T-helper 1 cell treated with Interleukin-12 subunit alpha and Interleukin-12 subunit beta and Interleukin-4 antibody, amounts not matched to agents 30 μg/mL and 1 μg/mL, for 36 hours (primary cell): ENCODE results near the gene APC2.
"Not testable (repeated sequence)": the region's sequence is repeated elsewhere in the genome, so short reads cannot be mapped to it uniquely, and the experiment has no call there.

Source experiments
- H3K27ac Mint-ChIP-seq: one replicate; pipeline ENCODE4 v1.8.0; 2021; ENCODE audit warnings: mild to moderate bottlenecking, mixed read lengths
- H3K27me3 Mint-ChIP-seq: one replicate; pipeline ENCODE4 v1.8.0; 2021; ENCODE audit warnings: low read depth, mixed read lengths
- H3K36me3 Mint-ChIP-seq: one replicate; pipeline ENCODE4 v1.8.0; 2021; ENCODE audit warnings: low read depth, mixed read lengths
- H3K4me1 Mint-ChIP-seq: one replicate; pipeline ENCODE4 v1.8.0; 2021; ENCODE audit warnings: low read depth, mixed read lengths
- H3K4me3 Mint-ChIP-seq: one replicate; pipeline ENCODE4 v1.8.0; 2021; ENCODE audit warnings: mild to moderate bottlenecking, moderate library complexity, mixed read lengths
- H3K9me3 Mint-ChIP-seq: one replicate; pipeline ENCODE4 v1.8.0; 2021; ENCODE audit warnings: mixed read lengths

APC2 gene

DNA sequence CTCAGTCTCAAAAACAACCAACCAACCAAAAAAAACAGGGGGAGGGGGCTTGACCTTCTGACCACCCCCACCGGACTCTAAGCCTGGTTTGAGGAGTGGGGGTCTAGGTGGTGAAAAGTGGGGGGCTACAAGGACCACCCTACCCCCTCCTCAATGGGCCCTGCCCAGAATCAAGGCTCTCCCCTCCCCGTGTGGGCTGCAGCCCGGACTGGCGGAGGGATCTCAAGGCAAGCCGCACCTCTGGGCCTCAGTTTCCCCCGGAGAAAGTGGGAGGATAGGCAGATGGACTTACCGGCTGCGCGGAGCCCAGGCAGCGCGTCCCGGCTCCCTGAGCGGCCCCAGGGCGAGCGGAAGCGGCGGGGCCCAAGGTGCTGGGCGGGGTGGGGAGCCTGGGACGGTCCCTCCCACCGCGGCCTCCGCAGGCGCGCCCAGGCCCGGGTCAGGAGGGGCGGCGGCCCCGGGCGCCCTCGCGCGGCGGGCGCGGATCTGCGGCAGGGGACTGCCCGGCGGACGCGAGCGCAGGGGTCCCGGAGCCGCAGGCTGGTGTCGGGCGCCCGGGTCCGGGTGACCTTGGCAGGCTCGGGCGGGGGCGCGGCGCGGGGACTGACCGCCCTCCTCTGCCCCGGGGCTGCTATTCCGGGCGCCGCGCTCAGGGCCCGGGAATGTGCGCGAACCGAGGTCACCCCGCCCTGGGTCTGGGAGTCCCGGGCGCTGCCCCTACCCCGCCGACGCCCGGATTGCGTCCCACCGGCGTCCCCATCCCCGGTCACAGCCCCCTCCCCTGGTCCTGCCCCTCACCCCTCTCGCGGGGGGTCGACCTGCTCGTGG, 63.0 kb downstream of the APC2 start, which contains the start of gene ADAMTSL5:
Gene ADAMTSL5, minus strand, starts transcription at position 349 of the 828 bp plus-strand sequence. CDS start 2,076 bp downstream, outside the sequence.
- no peak within 1 kb of the TSS for H3K27ac Mint-ChIP-seq
- H3K4me3 Mint-ChIP-seq: peak within 1 kb of the TSS; percentile 71
- peaks cover 3% of the 10 kb centered on the region for H3K4me1 Mint-ChIP-seq
- H3K36me3 Mint-ChIP-seq: no peaks in the 10 kb centered on the region
- H3K27me3 Mint-ChIP-seq: peaks cover 18% of the 10 kb centered on the region
- no peaks in the 10 kb centered on the region for H3K9me3 Mint-ChIP-seq

DNA sequence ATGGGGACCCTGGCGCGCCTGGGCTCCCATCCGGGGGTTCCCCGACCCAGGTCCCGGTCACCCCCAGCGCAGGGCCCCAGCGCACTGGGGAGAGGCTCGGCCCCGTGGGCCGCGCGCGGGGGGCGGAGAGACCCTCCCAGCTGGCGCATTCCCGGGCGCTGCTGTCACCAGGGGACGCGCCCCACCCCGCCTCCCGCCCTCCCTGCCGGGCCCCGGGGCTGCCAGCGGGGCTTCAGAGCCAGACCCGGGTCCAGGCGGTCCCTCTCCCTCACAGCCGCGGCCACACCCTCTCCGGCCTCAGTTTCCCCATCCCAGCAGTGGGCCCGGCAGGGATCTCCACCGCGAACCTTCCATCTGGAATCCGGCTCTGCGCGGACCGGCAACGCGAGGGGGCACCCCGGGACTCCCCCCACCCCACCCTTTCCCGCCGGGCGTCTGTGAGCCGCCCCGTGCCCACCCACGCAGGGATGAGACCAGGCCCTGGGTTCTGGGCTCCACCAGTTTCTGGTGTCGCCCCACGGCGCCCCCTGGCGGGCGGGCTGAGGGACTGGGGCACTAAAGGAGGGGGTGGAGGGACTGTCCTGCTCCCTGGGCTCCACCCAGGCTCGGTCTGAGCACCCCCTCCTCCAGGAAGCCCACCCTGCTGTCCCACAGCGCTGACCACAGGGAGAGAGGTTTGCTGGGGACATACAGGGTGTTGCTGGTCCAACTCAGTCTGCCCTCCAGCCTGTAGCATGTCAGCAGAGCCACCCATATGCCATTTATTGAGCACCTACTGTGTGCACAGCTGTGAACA, 63.8 kb downstream of the APC2 start:
- Mint-ChIP-seq H3K9me3 (no peaks in the 10 kb centered on the region), H3K36me3 (no peaks in the 10 kb centered on the region), H3K27me3 (peaks cover 15% of the 10 kb centered on the region), H3K27ac (no peak overlapping the region), H3K4me1 (peaks cover under 1% of the 10 kb centered on the region), H3K4me3 (peak overlapping the region; percentile 28)

DNA sequence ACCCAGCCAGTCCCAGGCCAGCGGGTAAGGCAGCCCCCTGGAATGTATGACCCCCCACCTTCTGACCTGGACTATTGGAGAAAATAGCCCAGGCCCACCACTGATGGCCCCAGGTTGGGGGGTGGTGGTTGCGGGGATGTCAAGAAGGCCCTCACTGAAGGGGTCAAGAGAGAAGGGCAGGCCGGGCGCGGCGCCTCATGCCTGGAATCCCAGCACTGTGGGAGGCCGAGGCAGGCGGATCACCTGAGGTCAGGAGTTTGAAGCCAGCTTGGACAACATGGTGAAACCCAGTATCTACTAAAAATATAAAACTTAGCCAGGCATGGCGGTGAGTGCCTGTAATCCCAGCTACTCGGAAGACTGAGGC, 64.4 kb downstream of the APC2 start:
- H3K4me1 Mint-ChIP-seq: no peaks in the 10 kb centered on the region
- no peaks in the 10 kb centered on the region for H3K36me3 Mint-ChIP-seq
- H3K9me3 Mint-ChIP-seq: no peaks in the 10 kb centered on the region
- peaks cover 12% of the 10 kb centered on the region for H3K27me3 Mint-ChIP-seq
- no peak overlapping the region for H3K27ac Mint-ChIP-seq
- H3K4me3 Mint-ChIP-seq: peak overlapping the region; percentile 28

DNA sequence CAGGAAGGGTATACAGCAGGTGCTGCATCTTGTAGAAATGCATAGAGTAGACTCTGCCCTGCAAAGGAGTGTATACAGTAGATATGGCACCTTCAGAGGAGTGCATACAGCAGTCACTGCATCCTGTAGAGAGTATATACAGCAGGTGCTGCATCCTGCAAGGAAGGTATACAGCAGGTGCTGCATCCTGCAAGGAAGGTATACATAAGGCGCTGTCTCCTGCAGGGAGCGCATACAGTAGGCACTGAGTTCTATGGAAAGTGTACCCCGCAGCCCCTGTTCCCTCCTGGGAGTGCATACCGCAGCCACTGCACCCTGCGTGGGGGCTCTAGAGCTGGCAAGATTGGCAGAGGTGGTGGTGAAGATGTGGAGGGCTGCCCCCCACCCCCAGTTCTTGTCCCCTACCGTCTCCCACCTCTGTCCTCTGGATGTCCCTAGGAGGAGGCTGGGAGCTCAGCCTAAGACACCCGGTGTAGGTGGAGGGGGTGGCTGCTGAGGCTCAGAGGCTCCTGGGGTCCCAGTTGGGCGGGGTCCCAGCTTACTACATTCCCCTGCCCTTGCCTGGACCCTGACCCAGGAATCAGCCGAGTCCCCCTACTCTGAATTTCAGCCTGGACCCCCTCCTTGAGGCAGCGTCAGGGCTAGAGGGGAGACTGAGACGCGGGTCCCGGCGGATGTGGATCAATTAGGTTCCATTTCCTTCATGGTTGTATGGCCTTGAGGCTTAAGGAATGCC, 65.2 kb downstream of the APC2 start:
- no peaks in the 10 kb centered on the region for H3K4me1 Mint-ChIP-seq
- H3K9me3 Mint-ChIP-seq: no peaks in the 10 kb centered on the region
- H3K4me3 Mint-ChIP-seq: no peak overlapping the region
- no peaks in the 10 kb centered on the region for H3K36me3 Mint-ChIP-seq
- no peak overlapping the region for H3K27ac Mint-ChIP-seq
- H3K27me3 Mint-ChIP-seq: peaks cover 7% of the 10 kb centered on the region

DNA sequence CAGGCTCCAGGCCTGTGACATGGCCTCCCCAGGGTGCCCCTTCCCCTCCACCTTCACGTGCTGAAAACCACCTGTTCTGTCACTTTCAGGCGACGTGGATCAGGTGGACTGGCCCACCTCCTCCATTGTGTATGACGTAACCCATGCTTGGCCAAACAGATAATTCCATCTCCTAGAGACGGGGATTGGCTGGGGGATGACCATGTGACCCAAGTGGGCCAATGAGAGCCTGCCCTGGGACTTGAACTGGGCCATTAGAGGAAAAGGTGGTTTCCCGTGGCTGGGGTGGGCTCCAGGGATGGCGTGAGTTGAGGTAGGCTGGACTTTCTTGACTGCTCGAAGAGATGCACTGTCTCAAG, 66.5 kb downstream of the APC2 start:
- no peak overlapping the region for H3K4me3 Mint-ChIP-seq
- no peaks in the 10 kb centered on the region for H3K4me1 Mint-ChIP-seq
- no peaks in the 10 kb centered on the region for H3K9me3 Mint-ChIP-seq
- H3K27ac Mint-ChIP-seq: no peak overlapping the region
- H3K36me3 Mint-ChIP-seq: no peaks in the 10 kb centered on the region
- H3K27me3 Mint-ChIP-seq: no peaks in the 10 kb centered on the region

DNA sequence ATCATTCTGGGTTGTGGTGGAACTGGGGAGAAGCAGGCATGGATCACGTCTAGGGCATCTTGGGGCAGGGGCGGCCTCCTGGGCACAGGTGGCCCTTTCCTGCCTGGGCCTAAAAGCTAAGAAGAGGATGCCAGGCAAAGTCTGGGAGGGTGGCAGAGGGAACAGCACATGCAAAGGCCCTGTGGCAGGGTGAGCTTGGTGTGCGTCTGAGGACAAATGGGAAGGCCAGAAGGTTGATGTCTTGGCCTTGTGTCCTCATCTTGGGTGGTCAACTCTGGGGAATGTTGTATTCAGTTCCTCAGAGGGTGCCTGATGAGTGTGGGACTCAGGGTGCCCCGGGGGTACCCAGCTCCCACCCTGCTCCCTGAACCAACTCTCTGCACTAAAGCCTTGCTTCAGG, 68.5 kb downstream of the APC2 start:
- Mint-ChIP-seq H3K36me3 (no peaks in the 10 kb centered on the region), H3K4me3 (no peak overlapping the region), H3K4me1 (no peaks in the 10 kb centered on the region), H3K9me3 (no peaks in the 10 kb centered on the region), H3K27me3 (peaks cover 7% of the 10 kb centered on the region), H3K27ac (no peak overlapping the region)

DNA sequence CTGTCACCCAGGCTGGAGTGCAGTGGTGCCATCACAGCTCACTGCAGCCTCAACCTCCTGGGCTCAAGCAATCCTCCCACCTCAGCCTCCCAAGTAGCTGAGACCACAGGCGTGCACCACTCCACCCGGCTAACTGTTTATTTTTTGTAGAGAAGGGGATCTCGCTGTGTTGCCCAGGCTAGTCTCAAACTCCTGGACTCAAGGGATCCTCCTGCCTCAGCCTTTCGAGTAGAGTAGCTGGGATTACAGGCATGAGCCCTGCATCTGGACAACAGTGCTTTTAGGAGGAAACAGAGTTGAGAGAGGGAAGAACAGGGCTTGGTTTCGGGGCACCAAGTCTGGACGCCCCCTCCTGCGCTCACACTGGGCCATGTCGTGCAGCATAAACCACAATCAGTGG, 69.9 kb downstream of the APC2 start:
- H3K27me3 Mint-ChIP-seq: peaks cover 14% of the 10 kb centered on the region

DNA sequence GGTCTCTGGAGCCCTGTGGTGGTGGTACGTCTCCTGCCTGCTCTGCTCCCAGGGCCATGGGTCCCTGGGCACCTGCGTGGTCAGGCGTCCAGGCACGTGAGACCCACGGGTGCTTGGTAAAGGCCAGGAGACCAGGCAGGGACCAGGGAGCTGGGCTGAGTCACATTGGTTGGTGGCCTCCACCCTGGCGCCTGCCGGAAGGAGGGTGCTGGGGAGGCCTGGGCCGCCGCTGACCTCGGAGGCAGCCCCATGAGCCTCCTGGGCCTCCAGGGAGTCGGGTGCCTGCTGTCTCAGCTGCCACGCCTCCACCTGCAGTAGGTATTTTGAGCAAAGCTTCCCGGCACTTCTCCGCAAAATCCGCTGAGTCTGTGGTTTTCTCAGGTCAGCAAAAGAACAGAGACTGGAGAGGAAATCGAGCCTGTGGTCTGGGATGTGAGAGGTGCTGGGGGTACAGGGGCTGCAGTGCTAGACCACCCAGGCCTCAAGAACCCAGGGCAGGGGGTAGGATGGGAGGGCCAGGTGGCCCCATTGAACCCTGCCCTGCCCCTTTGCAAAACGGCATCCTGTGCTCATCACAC, 70.4 kb downstream of the APC2 start:
- no peaks in the 10 kb centered on the region for H3K4me1 Mint-ChIP-seq
- H3K4me3 Mint-ChIP-seq: no peak overlapping the region
- H3K36me3 Mint-ChIP-seq: no peaks in the 10 kb centered on the region
- H3K27ac Mint-ChIP-seq: no peak overlapping the region
- H3K9me3 Mint-ChIP-seq: no peaks in the 10 kb centered on the region
- peaks cover 17% of the 10 kb centered on the region for H3K27me3 Mint-ChIP-seq

More for the DNA sequence above, 69.9 kb downstream of the APC2 start:
- H3K4me1 Mint-ChIP-seq, H3K27ac Mint-ChIP-seq, H3K36me3 Mint-ChIP-seq, H3K4me3 Mint-ChIP-seq, H3K9me3 Mint-ChIP-seq: not testable (repeated sequence)

DNA sequence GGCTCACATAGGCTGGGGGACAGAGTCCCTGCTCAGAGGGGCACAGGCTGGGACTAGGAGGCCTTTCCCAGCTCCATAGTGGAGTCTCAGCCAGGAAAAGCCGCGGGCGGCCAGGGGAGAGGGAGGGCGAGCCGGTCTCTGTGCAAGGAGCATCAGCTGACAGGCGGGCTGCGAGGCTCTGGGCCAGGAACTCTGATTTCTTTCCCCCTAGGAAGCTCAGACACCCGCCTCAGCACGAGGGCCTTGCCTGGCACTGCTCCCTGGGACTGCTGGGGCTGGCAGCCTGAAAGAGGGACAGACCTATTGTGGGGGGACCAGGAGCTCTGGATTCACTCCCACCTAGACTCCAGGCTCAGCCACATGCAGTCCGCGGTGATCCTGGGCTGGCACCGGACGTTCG, 71.7 kb downstream of the APC2 start:
- Mint-ChIP-seq H3K9me3 (no peaks in the 10 kb centered on the region), H3K4me3 (no peak overlapping the region), H3K4me1 (no peaks in the 10 kb centered on the region), H3K27ac (no peak overlapping the region), H3K36me3 (no peaks in the 10 kb centered on the region), H3K27me3 (peaks cover 26% of the 10 kb centered on the region)

DNA sequence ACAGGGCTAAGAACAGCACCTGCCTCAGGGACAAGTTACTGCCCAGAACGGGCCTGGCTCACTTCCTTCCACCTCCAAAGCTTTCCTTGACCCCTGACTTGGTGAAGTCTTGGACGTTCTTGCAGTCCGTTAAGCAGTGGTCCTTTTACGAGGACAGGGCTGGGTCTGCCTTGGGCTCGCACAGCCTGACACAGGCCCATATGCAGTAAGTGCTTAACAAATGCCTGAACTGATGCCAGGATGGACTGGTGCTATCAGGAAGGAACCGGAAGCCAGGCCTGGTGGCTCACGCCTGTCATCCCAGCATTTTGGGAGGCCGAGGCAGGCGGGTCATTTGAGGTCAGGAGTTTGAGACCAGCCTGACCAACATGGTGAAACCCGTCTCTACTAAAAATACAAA, 72.1 kb downstream of the APC2 start:
- H3K27me3 Mint-ChIP-seq: peaks cover 26% of the 10 kb centered on the region
- H3K27ac Mint-ChIP-seq: no peak overlapping the region
- no peaks in the 10 kb centered on the region for H3K4me1 Mint-ChIP-seq
- H3K9me3 Mint-ChIP-seq: no peaks in the 10 kb centered on the region
- no peaks in the 10 kb centered on the region for H3K36me3 Mint-ChIP-seq
- no peak overlapping the region for H3K4me3 Mint-ChIP-seq

DNA sequence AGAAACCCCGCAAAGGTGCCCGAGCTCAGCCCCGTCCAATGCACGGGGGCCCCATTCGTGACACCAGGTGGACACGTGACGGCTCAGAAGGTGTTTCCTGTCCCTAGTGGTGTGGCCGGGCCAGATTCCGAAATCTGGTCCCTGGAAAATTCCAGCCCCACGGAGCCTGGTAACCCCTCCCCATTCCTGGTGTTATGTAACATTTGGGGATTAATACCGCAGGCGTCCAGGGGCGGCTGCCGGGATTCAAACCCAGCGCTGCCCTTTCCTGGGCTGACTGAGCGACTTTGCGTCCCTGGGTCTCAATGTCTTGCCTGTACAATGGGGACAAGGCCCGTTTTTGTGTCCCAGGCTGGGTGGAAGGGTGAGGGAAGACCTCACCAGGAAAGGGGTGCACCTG, 72.9 kb downstream of the APC2 start:
- Mint-ChIP-seq H3K27ac (no peak overlapping the region), H3K4me3 (no peak overlapping the region), H3K27me3 (peaks cover 26% of the 10 kb centered on the region), H3K4me1 (no peaks in the 10 kb centered on the region), H3K36me3 (no peaks in the 10 kb centered on the region), H3K9me3 (no peaks in the 10 kb centered on the region)
